HG03558 (cell line): ENCODE measurements around the gene CMTM8.
"Not testable (repeated sequence)": the region's sequence is repeated elsewhere in the genome, so short reads cannot be mapped to it uniquely, and the experiment has no call there.

Experiments used
- ATAC-seq: cut with Tn5 transposase; IDR thresholded peaks from one replicate; pipeline ENCODE4 v1.9.1; 2021; ENCODE audit warnings: moderate number of reproducible peaks; ENCODE audit not compliant: unreplicated experiment; ENCODE audit errors: extremely low read depth

CMTM8 gene

DNA sequence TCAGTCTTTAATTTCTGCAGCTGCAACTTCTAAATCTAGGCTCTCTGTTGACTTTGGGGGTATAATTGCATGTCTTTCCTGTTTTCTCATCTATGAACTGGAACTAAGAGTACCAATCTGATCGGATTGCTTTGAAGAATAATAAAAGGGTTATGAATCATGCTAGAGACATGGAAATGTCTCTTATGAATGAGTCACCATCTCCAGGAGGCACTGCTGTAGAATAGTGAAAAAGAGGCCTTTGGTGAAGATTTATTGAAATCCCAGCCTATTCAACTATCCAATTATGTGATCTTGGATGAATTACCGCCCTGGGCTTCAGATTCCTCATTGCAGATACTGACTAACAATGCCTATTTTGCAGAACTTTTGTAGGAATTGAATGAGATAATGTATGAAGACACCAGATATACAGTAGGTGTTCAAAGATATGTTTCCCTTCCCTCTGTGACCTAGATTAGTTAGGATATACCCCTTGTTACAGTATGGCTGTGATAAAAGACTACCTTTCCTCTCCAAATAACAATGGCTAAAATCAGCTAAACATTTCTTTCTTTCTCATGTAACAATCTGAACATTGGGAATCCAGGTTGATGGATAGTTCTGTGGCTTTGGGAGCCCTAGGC, 11.5 kb upstream of the CMTM8 start:
- no peak for ATAC-seq

DNA sequence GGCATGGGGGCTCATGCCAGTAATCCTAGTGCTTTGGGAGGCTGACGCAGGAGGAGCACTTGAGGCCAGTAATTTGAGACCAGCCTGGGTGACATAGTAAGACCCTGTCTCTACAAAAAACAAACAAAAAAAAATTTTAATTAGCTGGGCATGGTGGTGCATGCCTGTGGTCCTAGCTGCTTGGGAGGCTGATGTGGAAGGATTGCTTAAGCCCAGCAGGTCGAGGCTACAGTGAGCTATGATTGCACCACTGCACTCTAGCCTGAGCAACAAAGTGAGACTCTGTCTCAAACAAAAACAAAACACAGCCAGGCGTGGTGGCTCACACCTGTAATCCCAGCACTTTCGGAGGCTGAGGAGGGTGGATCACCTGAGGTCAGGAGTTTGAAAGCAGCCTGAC, 9.7 kb upstream of the CMTM8 start:
- ATAC-seq, result not testable (repeated sequence)

DNA sequence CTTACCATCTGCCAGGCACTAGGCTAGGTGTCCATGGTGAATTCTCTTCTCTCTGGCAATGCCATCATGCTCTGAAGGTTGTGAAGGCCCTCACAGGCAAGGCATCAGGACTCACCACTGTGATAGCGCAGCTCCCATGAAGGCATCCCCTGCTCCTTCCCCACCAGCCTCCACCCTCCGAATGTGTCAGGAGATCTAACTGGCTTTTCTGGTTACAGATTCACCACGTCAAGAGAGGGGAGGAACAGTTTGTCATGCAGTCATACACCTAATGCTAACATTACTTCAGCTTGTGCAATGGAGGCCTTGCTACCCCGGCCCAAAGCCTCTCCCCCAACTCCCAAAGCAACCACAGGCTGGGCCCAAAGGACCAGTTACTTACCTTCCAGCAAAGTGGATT, 8.9 kb upstream of the CMTM8 start:
- ATAC-seq, result no peak

- ATAC-seq, result no peak
Measured at GRCh38 chr3:32236377-32236776, 2.1 kb upstream of the CMTM8 start.

- no peak for ATAC-seq
Measured at GRCh38 chr3:32237670-32238452, 619 bp upstream of the CMTM8 start.

DNA sequence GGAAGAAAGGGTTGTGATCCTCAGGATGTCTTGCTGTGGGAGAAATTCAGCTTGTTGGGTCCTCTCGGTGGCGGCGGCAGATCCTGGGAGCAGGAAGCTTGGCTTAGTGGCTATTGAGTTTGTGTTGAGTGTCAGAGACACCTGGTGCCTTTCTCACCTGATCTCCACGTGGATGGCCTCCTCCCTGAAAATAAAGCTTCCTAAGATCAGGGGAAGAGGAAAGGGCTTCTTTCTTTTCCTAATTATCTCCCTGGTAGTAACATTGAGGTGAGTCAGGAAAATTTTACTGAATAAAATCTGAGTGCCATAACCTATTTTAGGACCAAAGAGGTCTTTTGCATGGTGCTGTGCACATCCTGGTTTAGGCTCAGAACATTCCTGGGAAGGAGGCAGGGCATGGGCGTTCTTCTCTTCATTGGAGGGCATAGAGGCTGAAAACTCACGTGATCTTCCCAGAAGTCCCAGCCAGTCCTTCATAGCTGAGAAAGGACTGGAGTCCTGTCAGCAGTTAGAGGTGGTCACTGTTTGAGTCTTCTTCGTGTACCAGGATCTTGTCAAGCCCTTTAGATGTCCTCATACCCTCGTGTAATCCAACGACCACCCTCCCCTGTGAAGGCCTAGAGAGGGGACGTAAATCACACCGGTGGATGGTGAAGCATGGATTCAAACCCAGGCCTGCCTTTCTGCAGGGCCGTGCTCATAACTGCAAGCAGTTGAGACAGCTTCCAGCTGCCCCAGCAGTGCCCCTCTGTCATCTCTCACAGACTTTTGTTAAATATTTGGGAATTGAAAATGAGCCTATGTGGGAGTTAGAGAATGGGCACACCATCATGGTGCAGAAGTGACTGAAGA, 1.1 kb downstream of the CMTM8 start:
- ATAC-seq, result no peak

- ATAC-seq, result no peak
Measured at GRCh38 chr3:32240159-32240545, 1.7 kb downstream of the CMTM8 start.

GRCh38 chr3:32241100-32241499, 2.6 kb downstream of the CMTM8 start:
- no peak for ATAC-seq

DNA sequence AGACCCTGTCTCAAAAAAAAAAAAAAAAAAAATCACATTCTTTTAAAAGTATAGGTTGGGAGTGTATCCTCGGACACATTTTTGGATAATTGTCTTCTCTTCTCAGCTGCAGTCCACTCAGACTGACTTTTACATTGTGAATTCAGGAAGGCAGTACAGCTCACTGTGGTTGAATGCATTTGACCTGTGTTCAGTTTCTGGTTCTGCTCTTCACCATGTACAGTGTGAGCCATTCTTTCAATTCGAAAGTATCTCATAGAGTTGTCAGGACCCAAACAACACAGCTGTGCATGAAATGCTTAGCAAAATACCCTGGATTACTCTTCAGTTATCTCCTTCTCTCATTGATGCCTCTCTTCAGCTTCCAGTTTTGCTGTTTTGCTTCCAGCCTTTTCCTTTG, 5.0 kb downstream of the CMTM8 start:
- no peak for ATAC-seq

DNA sequence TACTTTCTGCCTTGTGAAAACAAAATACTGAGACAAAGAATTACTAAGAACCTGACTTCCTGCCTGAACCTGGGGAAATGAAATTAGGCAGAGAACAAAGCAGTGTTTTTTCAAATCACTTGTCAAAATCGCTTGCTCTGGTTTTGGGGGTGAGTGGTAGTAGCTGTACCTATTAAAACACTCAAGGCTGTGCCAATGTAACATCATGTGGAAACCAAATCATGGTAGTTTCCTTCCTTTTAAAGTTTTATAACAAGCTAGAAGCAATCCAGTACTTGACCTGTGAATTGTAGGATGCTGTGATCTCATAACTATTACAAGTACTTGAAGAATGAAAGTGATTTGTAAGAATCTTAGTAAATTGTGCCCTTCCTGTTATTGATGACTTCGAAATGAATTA, 6.7 kb downstream of the CMTM8 start:
- ATAC-seq, result no peak

DNA sequence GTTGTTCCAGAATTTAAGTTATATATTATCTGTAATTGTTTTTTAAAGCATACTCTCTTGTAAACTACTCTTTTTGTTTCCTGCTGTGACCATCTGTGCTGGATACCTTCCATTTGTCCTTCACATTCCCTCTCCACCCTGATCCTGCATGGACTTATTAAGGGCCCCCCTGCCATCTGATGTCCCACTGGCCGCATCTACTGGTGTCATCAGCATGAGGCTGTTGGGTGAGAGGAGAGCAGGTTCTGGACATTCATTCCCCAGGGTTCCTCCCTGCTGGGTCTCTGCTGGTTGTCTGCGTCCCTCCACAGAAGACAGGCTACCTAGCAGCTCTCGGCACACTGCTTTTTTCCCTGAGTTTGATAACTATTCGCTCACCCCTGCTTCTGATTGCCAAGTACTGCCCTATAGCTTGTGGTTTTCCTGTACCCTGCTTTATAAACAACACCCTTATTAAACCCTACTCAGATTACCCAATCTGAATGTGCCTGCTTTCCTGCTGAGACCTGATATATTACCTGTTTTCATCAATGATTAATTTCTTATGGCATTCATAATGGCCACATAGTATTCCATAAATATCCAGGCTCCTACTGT, 7.7 kb downstream of the CMTM8 start:
- no peak for ATAC-seq

GRCh38 chr3:32249184-32249782, 10.8 kb downstream of the CMTM8 start:
- no peak for ATAC-seq

GRCh38 chr3:32254268-32254667, 15.8 kb downstream of the CMTM8 start:
- ATAC-seq, result no peak

DNA sequence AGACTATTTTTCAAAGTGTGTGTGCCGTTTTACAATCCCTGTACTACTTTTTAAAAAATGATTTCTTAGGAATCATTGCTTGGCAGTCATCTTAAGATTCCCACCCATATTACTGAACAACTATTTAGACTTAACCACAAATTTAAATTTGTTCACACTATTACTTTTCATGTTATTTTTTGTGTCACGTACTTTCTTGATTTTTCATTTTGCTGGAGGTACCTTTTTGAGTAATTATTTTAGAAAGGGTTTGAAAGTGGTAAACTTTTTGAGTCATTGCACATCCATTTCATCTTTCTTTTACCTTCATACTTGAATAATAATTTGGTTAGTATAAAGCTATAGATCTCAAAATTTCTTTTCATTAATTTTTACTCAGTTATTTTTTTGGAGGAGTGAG, 16.9 kb downstream of the CMTM8 start:
- ATAC-seq, result no peak

GRCh38 chr3:32256206-32256605, 17.7 kb downstream of the CMTM8 start:
- ATAC-seq, result no peak

DNA sequence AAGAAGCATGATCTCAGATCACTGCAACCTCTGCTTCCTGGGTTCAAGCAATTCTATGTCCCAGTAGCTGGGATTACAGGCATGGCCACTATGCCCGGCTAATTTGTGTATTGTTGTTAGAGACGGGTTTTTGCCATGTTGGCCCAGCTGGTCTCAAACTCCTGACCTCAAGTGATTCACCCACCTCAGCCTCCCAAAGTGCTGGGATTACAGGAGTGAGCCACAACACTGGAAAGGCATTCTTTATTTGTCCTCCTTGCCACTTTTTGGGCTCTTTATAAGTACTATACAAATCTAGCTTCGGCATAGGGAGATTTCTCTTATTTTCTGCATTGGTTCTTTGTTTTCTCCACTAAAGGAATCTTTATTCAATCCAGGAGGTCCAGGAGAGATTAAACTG, 18.6 kb downstream of the CMTM8 start:
- ATAC-seq, result no peak

GRCh38 chr3:32257641-32258438, 19.4 kb downstream of the CMTM8 start:
- ATAC-seq, result no peak

- ATAC-seq, result no peak
Measured at GRCh38 chr3:32258869-32259268, 20.4 kb downstream of the CMTM8 start.

GRCh38 chr3:32261545-32261944, 23.1 kb downstream of the CMTM8 start:
- ATAC-seq, result no peak

- no peak for ATAC-seq
Measured at GRCh38 chr3:32262201-32262600, 23.7 kb downstream of the CMTM8 start.
